HUES48 (cell line): ENCODE measurements around the gene RUFY4.
"Not testable (repeated sequence)": the region's sequence is repeated elsewhere in the genome, so short reads cannot be mapped to it uniquely, and the experiment has no call there.

Source experiments
- H3K27ac ChIP-seq: one replicate; pipeline ENCODE4 v1.7.0; 2013; ENCODE audit warnings: low read depth, low read length, inconsistent platforms
- H3K27me3 ChIP-seq: 2 replicates; pipeline ENCODE4 v1.6.1; 2013; ENCODE audit warnings: mild to moderate bottlenecking, low read length; ENCODE audit not compliant: control insufficient read depth, insufficient read depth
- H3K36me3 ChIP-seq: 2 replicates; pipeline ENCODE4 v1.6.1; 2013; ENCODE audit warnings: low read length; ENCODE audit not compliant: control insufficient read depth, insufficient read depth
- H3K4me1 ChIP-seq: 2 replicates; pipeline ENCODE4 v1.6.1; 2013; ENCODE audit warnings: mild to moderate bottlenecking, low read length; ENCODE audit not compliant: control insufficient read depth, insufficient read depth
- H3K4me3 ChIP-seq: 2 replicates; pipeline ENCODE4 v1.5.1; 2013; ENCODE audit warnings: mild to moderate bottlenecking, low read depth, low read length
- H3K9ac ChIP-seq: 2 replicates; pipeline ENCODE4 v1.6.1; 2013; ENCODE audit warnings: mild to moderate bottlenecking, low read depth, low read length, moderate library complexity
- H3K9me3 ChIP-seq: 2 replicates; pipeline ENCODE4 v1.6.1; 2013; ENCODE audit warnings: low read length; ENCODE audit not compliant: control insufficient read depth, insufficient read depth

The RUFY4 gene

GRCh38 chr2:218032336-218033171 lies 36.5 kb upstream of the RUFY4 start:
- no peaks in the 10 kb centered on the region for H3K9me3 ChIP-seq
- no peaks in the 10 kb centered on the region for H3K4me1 ChIP-seq
- peaks cover 29% of the 10 kb centered on the region for H3K27me3 ChIP-seq
- no peak overlapping the region for H3K4me3 ChIP-seq
- no peak overlapping the region for H3K27ac ChIP-seq
- no peak overlapping the region for H3K9ac ChIP-seq
- no peaks in the 10 kb centered on the region for H3K36me3 ChIP-seq

- no peak overlapping the region; the same call in 1 of the 2 replicates for H3K4me3 ChIP-seq
- H3K4me1 ChIP-seq: no peaks in the 10 kb centered on the region
- no peak overlapping the region for H3K27ac ChIP-seq
- no peaks in the 10 kb centered on the region for H3K9me3 ChIP-seq
- no peaks in the 10 kb centered on the region for H3K36me3 ChIP-seq
- peaks cover 29% of the 10 kb centered on the region for H3K27me3 ChIP-seq
- H3K9ac ChIP-seq: no peak overlapping the region
Measured at GRCh38 chr2:218033208-218033589, 35.9 kb upstream of the RUFY4 start.

- Histone ChIP-seq H3K4me1 (no peaks in the 10 kb centered on the region), H3K36me3 (no peaks in the 10 kb centered on the region), H3K27me3 (peaks cover 29% of the 10 kb centered on the region), H3K9me3 (no peaks in the 10 kb centered on the region), H3K9ac (no peak overlapping the region), H3K27ac (no peak overlapping the region), H3K4me3 (peak overlapping the region; percentile 62)
Measured at GRCh38 chr2:218033590-218034496, 35.2 kb upstream of the RUFY4 start.

- peaks cover 29% of the 10 kb centered on the region for H3K27me3 ChIP-seq
- not testable (repeated sequence) for H3K9ac ChIP-seq, H3K36me3 ChIP-seq, H3K4me1 ChIP-seq, H3K27ac ChIP-seq, H3K9me3 ChIP-seq
- peak overlapping the region; percentile 62 for H3K4me3 ChIP-seq
Measured at GRCh38 chr2:218034497-218035213, 34.4 kb upstream of the RUFY4 start.

- Histone ChIP-seq H3K9ac (no peak overlapping the region), H3K36me3 (no peaks in the 10 kb centered on the region), H3K27me3 (peaks cover 29% of the 10 kb centered on the region), H3K27ac (no peak overlapping the region), H3K4me1 (no peaks in the 10 kb centered on the region), H3K9me3 (no peaks in the 10 kb centered on the region), H3K4me3 (no peak overlapping the region)
Measured at GRCh38 chr2:218035463-218036100, 33.5 kb upstream of the RUFY4 start.

GRCh38 chr2:218036371-218036770 lies 32.7 kb upstream of the RUFY4 start:
- H3K36me3 ChIP-seq: no peaks in the 10 kb centered on the region
- no peaks in the 10 kb centered on the region for H3K9me3 ChIP-seq
- H3K4me1 ChIP-seq: no peaks in the 10 kb centered on the region
- H3K4me3 ChIP-seq: no peak overlapping the region
- H3K27ac ChIP-seq: no peak overlapping the region
- H3K27me3 ChIP-seq: peaks cover 29% of the 10 kb centered on the region
- no peak overlapping the region for H3K9ac ChIP-seq

- Histone ChIP-seq H3K9ac (no peak overlapping the region), H3K9me3 (no peaks in the 10 kb centered on the region), H3K27ac (no peak overlapping the region), H3K27me3 (peaks cover 5% of the 10 kb centered on the region), H3K36me3 (no peaks in the 10 kb centered on the region), H3K4me3 (no peak overlapping the region), H3K4me1 (no peaks in the 10 kb centered on the region)
Measured at GRCh38 chr2:218039171-218039570, 29.9 kb upstream of the RUFY4 start.

GRCh38 chr2:218040883-218041282 lies 28.2 kb upstream of the RUFY4 start:
- no peaks in the 10 kb centered on the region for H3K36me3 ChIP-seq
- no peaks in the 10 kb centered on the region for H3K9me3 ChIP-seq
- no peaks in the 10 kb centered on the region for H3K4me1 ChIP-seq
- no peak overlapping the region for H3K4me3 ChIP-seq
- H3K27me3 ChIP-seq: no peaks in the 10 kb centered on the region
- H3K9ac ChIP-seq: no peak overlapping the region
- H3K27ac ChIP-seq: no peak overlapping the region

- no peaks in the 10 kb centered on the region for H3K36me3 ChIP-seq
- H3K9ac ChIP-seq: no peak overlapping the region
- H3K4me3 ChIP-seq: no peak overlapping the region
- no peak overlapping the region for H3K27ac ChIP-seq
- H3K4me1 ChIP-seq: no peaks in the 10 kb centered on the region
- H3K27me3 ChIP-seq: no peaks in the 10 kb centered on the region
- H3K9me3 ChIP-seq: no peaks in the 10 kb centered on the region
Measured at GRCh38 chr2:218041302-218042168, 27.5 kb upstream of the RUFY4 start.

- no peaks in the 10 kb centered on the region for H3K27me3 ChIP-seq
- no peaks in the 10 kb centered on the region for H3K4me1 ChIP-seq
- H3K4me3 ChIP-seq: no peak overlapping the region
- no peak overlapping the region for H3K9ac ChIP-seq
- no peaks in the 10 kb centered on the region for H3K36me3 ChIP-seq
- no peaks in the 10 kb centered on the region for H3K9me3 ChIP-seq
- H3K27ac ChIP-seq: no peak overlapping the region
Measured at GRCh38 chr2:218043100-218043499, 26.0 kb upstream of the RUFY4 start.
